ENCODE data around the gene EXD2. TPM values are rescaled to one million over a fixed set of nuclear protein-coding genes. Genes with fewer than 3 reads are reported as not detected.

EXD2 gene
- total RNA-seq, 1 experiment from 2014 or later: 9.5 TPM

DNA sequence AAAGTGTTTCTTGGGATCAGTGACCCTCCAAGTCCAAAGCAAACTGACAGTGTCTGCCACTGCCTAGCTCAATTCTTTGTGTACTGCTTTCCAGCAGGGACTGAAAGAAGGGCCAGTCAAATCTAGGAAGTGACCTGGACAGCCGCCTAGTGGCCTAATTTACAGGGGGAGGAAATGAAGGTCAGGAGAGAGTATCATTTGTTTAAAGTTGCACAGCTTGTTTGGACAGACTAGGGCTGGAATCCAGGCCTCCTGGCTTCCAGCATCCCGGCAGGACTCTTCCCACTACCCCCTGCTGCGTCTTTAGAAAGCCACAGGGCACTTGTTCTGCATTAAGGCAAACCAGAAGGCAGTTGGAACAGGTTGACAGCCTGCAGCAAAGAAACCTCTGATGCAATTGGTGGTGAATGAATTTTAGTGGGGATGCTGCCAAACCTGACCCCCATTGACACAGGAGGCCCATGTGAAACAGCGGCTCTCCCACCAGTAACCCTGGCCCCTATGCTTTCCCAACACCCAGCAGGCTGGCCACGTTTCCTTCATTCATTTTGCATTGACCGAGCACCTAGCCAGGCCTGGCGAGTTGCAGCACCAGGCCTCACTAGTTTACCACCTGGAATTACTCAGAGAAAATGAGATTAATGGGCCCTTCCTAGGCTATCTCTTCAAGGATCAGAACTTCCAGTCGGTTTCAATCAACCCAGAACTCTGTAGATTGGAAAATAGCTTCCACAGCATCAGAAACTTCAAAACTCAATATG, 96.9 kb downstream of the EXD2 start:
- no peaks in the 10 kb centered on the region for H3K9me3 ChIP-seq (ENCODE audit: control insufficient read depth, insufficient read depth, low read depth, low read length)
- in situ Hi-C loops (cut with HindIII; ENCODE audit: low pct_unique_long_range_greater_than_20kb, low sequenced_read_pairs) (no loop called here), intact Hi-C loops (cut with micrococcal nuclease; ENCODE audit: unreplicated experiment) (no loop called here)
- ATAC-seq (peak; percentile 69), DNase-seq (ENCODE audit: low read depth, low spot score) (no peak)
- ChIA-PET POLR2A (interaction anchor here (0.7 kb wide), 1 partner anchor 163 kb away, joined by 3 read pairs; no protein-coding TSS in a partner anchor), CTCF (interaction anchor here (0.6 to 0.8 kb wide), 2 partner anchors 11 to 552 kb away, joined by 3 to 4 read pairs; no protein-coding TSS in a partner anchor)
- no TSS peak for BruUV-seq (replicated peaks)
- TF ChIP-seq, protein P1, sequence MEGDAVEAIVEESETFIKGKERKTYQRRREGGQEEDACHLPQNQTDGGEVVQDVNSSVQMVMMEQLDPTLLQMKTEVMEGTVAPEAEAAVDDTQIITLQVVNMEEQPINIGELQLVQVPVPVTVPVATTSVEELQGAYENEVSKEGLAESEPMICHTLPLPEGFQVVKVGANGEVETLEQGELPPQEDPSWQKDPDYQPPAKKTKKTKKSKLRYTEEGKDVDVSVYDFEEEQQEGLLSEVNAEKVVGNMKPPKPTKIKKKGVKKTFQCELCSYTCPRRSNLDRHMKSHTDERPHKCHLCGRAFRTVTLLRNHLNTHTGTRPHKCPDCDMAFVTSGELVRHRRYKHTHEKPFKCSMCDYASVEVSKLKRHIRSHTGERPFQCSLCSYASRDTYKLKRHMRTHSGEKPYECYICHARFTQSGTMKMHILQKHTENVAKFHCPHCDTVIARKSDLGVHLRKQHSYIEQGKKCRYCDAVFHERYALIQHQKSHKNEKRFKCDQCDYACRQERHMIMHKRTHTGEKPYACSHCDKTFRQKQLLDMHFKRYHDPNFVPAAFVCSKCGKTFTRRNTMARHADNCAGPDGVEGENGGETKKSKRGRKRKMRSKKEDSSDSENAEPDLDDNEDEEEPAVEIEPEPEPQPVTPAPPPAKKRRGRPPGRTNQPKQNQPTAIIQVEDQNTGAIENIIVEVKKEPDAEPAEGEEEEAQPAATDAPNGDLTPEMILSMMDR (IDR thresholded peaks at IDR 0.05): peak; percentile 59
- TF ChIP-seq, protein P2, sequence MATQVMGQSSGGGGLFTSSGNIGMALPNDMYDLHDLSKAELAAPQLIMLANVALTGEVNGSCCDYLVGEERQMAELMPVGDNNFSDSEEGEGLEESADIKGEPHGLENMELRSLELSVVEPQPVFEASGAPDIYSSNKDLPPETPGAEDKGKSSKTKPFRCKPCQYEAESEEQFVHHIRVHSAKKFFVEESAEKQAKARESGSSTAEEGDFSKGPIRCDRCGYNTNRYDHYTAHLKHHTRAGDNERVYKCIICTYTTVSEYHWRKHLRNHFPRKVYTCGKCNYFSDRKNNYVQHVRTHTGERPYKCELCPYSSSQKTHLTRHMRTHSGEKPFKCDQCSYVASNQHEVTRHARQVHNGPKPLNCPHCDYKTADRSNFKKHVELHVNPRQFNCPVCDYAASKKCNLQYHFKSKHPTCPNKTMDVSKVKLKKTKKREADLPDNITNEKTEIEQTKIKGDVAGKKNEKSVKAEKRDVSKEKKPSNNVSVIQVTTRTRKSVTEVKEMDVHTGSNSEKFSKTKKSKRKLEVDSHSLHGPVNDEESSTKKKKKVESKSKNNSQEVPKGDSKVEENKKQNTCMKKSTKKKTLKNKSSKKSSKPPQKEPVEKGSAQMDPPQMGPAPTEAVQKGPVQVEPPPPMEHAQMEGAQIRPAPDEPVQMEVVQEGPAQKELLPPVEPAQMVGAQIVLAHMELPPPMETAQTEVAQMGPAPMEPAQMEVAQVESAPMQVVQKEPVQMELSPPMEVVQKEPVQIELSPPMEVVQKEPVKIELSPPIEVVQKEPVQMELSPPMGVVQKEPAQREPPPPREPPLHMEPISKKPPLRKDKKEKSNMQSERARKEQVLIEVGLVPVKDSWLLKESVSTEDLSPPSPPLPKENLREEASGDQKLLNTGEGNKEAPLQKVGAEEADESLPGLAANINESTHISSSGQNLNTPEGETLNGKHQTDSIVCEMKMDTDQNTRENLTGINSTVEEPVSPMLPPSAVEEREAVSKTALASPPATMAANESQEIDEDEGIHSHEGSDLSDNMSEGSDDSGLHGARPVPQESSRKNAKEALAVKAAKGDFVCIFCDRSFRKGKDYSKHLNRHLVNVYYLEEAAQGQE (IDR thresholded peaks at IDR 0.05; ENCODE audit: insufficient read depth in 1 of 2, low read depth in 2 of 2, low read length in 1 of 2): no peak
- no peak overlapping the region for H3K4me3 ChIP-seq (ENCODE audit: low read depth in 2 of 2, low read length in 2 of 2)
- no peaks in the 10 kb centered on the region for H3K4me1 ChIP-seq (ENCODE audit: control insufficient read depth, insufficient read depth, low read length)
- no peaks in the 10 kb centered on the region for H3K27me3 ChIP-seq (ENCODE audit: control insufficient read depth, insufficient read depth, low read length)
- no peak overlapping the region for H3K27ac ChIP-seq (ENCODE audit: low read length)
- H3K36me3 ChIP-seq (ENCODE audit: control insufficient read depth, insufficient read depth, low read length): no peaks in the 10 kb centered on the region

DNA sequence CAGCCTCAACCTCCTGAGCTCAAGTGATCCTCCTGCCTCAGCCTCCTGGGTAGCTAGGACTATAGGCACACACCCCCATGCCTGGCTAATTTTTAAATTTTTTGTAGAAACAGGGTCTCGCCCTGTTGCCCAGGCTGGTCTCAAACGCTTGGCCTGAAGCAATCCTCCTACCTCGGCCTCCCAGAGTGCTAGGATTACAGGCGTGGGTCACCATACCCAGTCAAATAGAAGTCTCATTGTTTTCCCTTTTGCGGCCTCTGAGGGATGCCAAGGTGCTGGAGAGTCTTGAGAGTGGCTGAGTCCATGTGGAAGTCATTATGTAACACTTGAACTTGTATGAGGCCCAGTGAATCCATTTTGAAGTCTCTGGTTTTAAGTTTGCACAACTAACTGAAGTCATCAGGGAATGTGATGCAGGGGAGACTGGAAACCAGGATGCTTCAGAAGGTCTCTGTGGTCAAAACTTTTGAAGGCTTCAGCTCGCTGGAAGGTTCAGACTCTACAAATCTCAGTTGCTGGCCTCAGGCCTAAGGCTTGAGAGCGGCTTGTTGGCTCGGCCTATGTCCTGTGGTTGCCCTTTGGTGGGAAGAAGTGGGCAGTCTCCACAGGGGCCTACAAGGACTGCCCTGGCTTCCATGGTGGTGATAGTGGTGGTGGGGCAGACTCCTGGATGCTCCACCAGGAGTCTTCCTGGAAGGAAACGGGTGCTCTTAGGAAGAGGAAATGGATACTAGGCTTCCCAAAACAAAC, 97.8 kb downstream of the EXD2 start:
- Histone ChIP-seq H3K4me3 (ENCODE audit: low read depth in 2 of 2, low read length in 2 of 2) (no peak overlapping the region), H3K4me1 (ENCODE audit: control insufficient read depth, insufficient read depth, low read length) (no peaks in the 10 kb centered on the region), H3K27me3 (ENCODE audit: control insufficient read depth, insufficient read depth, low read length) (no peaks in the 10 kb centered on the region), H3K27ac (ENCODE audit: low read length) (no peak overlapping the region), H3K36me3 (ENCODE audit: control insufficient read depth, insufficient read depth, low read length) (no peaks in the 10 kb centered on the region), H3K9me3 (ENCODE audit: control insufficient read depth, insufficient read depth, low read depth, low read length) (no peaks in the 10 kb centered on the region)
- TF ChIP-seq SIN3A (IDR thresholded peaks at IDR 0.05; ENCODE audit: borderline replicate concordance, insufficient read depth, low read depth, low read length): no peak
- TF ChIP-seq, protein P2 (IDR thresholded peaks at IDR 0.05; ENCODE audit: insufficient read depth in 1 of 2, low read depth in 2 of 2, low read length in 1 of 2): no peak
- no peak for TF ChIP-seq POLR2AphosphoS5 (IDR thresholded peaks at IDR 0.05; ENCODE audit: low read depth, low read length)
- TF ChIP-seq, protein P1 (IDR thresholded peaks at IDR 0.05): no peak
- TF ChIP-seq TCF7L2 (IDR thresholded peaks at IDR 0.05; ENCODE audit: low read depth, low read length): no peak
- BruUV-seq (replicated peaks): no TSS peak
- no peak for DNase-seq (ENCODE audit: low read depth, low spot score)
- intact Hi-C loops (cut with micrococcal nuclease; ENCODE audit: unreplicated experiment): no loop called here
- in situ Hi-C loops (cut with HindIII; ENCODE audit: low pct_unique_long_range_greater_than_20kb, low sequenced_read_pairs): no loop called here
- ChIA-PET POLR2A (no interaction called here), CTCF (no interaction called here)
- no peak for ATAC-seq

All from Panc1 (cell line).